GM12878 (cell line): Measurements from ENCODE around the gene DIP2C. TPM values are rescaled to one million over a fixed set of nuclear protein-coding genes. Genes with fewer than 3 reads are reported as not detected.

Experiments used
- ATAC-seq: fragments of 200-7000 bp; cut with Tn5 transposase; 3 replicates; pipeline ENCODE4 v1.9.1; 2020; ENCODE audit warnings: mild to moderate bottlenecking, moderate library complexity
- BruUV-seq: library from RNA; stranded (reverse); fragments of 400-500 nt; replicated peaks from 2 replicates; lab custom pipeline; 2021; lab: Mats Ljungman, UMichigan
- CTCF ChIA-PET: fragments of 300-600 bp; sonication (Branson Sonifier 250); formaldehyde crosslinking; extraction: SDS; loops from one replicate; lab custom pipeline; 2021; ENCODE audit warnings: inconsistent platforms; lab: Yijun Ruan, JAX
- POLR2A ChIA-PET: fragments of 350-600 bp; formaldehyde crosslinking; extraction: SDS; loops from one replicate; lab custom pipeline; 2021; ENCODE audit warnings: inconsistent platforms; lab: Charles Lee
- RAD21 ChIA-PET: fragments of 300-600 bp; sonication (Branson Sonifier 250); formaldehyde crosslinking; loops from one replicate; lab custom pipeline; 2023; ENCODE audit warnings: antibody characterized with exemption; ENCODE audit not compliant: unreplicated experiment; lab: Charles Lee
- SMC1A ChIA-PET: fragments of 300-600 bp; sonication (Branson Sonifier 250); formaldehyde crosslinking; loops from one replicate; lab custom pipeline; 2023; ENCODE audit not compliant: unreplicated experiment, uncharacterized antibody; lab: Charles Lee
- DNase-seq: peaks from one replicate; pipeline ENCODE4 v3.0.0-alpha.2; 2011; ENCODE audit warnings: low read depth, low spot score
- FAIRE-seq: peaks from 3 replicates; lab custom pipeline; 2011; peaks lifted over from hg19 to GRCh38; lab: Jason Lieb, UNC
- H2AFZ ChIP-seq: 2 replicates; pipeline ENCODE4 v1.6.0; 2011; ENCODE audit warnings: low read depth, low read length, control low read depth; ENCODE audit not compliant: control insufficient read depth
- H3K27ac ChIP-seq: 2 replicates; pipeline ENCODE4 v1.5.1; 2011; ENCODE audit warnings: control low read depth; ENCODE audit not compliant: control insufficient read depth, insufficient read depth
- H3K27me3 ChIP-seq, 2 experiments: replicated peaks in 1 of 2; 2 replicates each; pipeline versions ENCODE4 v1.6.0 to v1.6.1; 2011; ENCODE audit warnings: low read length in 1 of 2; ENCODE audit not compliant: control insufficient read depth in 2 of 2, insufficient read depth in 2 of 2
- H3K36me3 ChIP-seq, 2 experiments: 2 replicates each; pipeline ENCODE4 v1.5.1; 2011; ENCODE audit warnings: low read length in 1 of 2; ENCODE audit not compliant: control insufficient read depth in 2 of 2, insufficient read depth in 2 of 2
- H3K4me1 ChIP-seq: 2 replicates; pipeline ENCODE4 v1.6.1; 2011; ENCODE audit warnings: mild to moderate bottlenecking, low read length, moderate library complexity, mixed read lengths; ENCODE audit not compliant: control insufficient read depth, insufficient read depth
- H3K4me2 ChIP-seq: 2 replicates; pipeline ENCODE4 v1.6.0; 2011; ENCODE audit warnings: control low read depth; ENCODE audit not compliant: control insufficient read depth, insufficient read depth
- H3K4me3 ChIP-seq: fragments of 200-600 bp; sonication (generic); 2 replicates; pipeline ENCODE4 v1.5.1; 2016
- H3K79me2 ChIP-seq: 2 replicates; pipeline ENCODE4 v1.6.0; 2011; ENCODE audit warnings: low read length; ENCODE audit not compliant: control insufficient read depth, insufficient read depth
- H3K9ac ChIP-seq: 2 replicates; pipeline ENCODE4 v1.8.0; 2011; ENCODE audit warnings: low read length, control low read depth, mixed read lengths; ENCODE audit not compliant: control insufficient read depth, insufficient read depth
- H3K9me3 ChIP-seq: replicated peaks from 3 replicates; pipeline ENCODE4 v1.5.1; 2011; ENCODE audit warnings: mild to moderate bottlenecking, low read length; ENCODE audit not compliant: control insufficient read depth, insufficient read depth
- H4K20me1 ChIP-seq: 2 replicates; pipeline ENCODE4 v1.6.0; 2011; ENCODE audit not compliant: control insufficient read depth, insufficient read depth
- ATF2 ChIP-seq: IDR thresholded peaks from 2 replicates; pipeline ENCODE4 v1.6.1; 2012; ENCODE audit warnings: low read length, inconsistent platforms
- FOXM1 ChIP-seq: IDR thresholded peaks from 2 replicates; pipeline ENCODE4 v1.6.1; 2012; ENCODE audit warnings: low read depth, mild to moderate bottlenecking, inconsistent platforms, low read length, moderate library complexity
- GABPA ChIP-seq: IDR thresholded peaks from 2 replicates; pipeline ENCODE4 v1.6.1; 2014; ENCODE audit warnings: antibody characterized with exemption, low read depth, mild to moderate bottlenecking, inconsistent platforms
- HDAC6 ChIP-seq: fragments of 200-600 bp; sonication (generic); IDR thresholded peaks from one replicate; pipeline ENCODE4 v1.8.0; 2017; ENCODE audit warnings: antibody characterized with exemption; ENCODE audit not compliant: unreplicated experiment
- KDM1A ChIP-seq: fragments of 200-600 bp; sonication (generic); IDR thresholded peaks from 2 replicates; pipeline ENCODE4 v1.6.1; 2016; ENCODE audit warnings: borderline replicate concordance
- MYB ChIP-seq: fragments of 150-350 bp; IDR thresholded peaks from 2 replicates; pipeline ENCODE4 v1.6.1; 2014; ENCODE audit warnings: mild to moderate bottlenecking, low read depth, low read length, borderline replicate concordance
- SUZ12 ChIP-seq: fragments of 200-600 bp; sonication (generic); IDR thresholded peaks from one replicate; pipeline ENCODE4 v1.6.1; 2018; ENCODE audit warnings: antibody characterized with exemption, mild to moderate bottlenecking; ENCODE audit not compliant: unreplicated experiment
- TCF3 ChIP-seq: IDR thresholded peaks from 2 replicates; pipeline ENCODE4 v1.6.1; 2012; ENCODE audit warnings: low read depth, mild to moderate bottlenecking, low read length, borderline replicate concordance; ENCODE audit not compliant: insufficient read depth
- WGBS: methylation state at CpG from one replicate; pipeline ENCODE4 v1.1.6; 2016; ENCODE audit warnings: low lambda C conversion rate; ENCODE audit not compliant: insufficient replicate concordance, insufficient coverage; ENCODE audit errors: missing lambda C conversion rate; 5-methylcytosine and 5-hydroxymethylcytosine counted together
- in situ Hi-C: fragments of 300-500 bp; cut with MboI; formaldehyde crosslinking; loops from 9 replicates; pipeline ENCODE4 v1.14.3; 2018; ENCODE audit warnings: mixed read lengths
- intact Hi-C: fragments of 100-400 bp; cut with micrococcal nuclease; formaldehyde crosslinking; loops from one replicate; pipeline ENCODE4 v1.14.2; 2022; ENCODE audit not compliant: unreplicated experiment
- polyA plus RNA-seq, 11 experiments: library from polyadenylated mRNA; depleted of rRNA in 4 of 11; unstranded in 6 of 11; stranded (reverse) in 5 of 11; fragments of >200 nt; fragmentation: Nextera tagmentation in 4 of 11; fragmentation: Illumina TruSeq in 1 of 11; extraction: Ambion mirVana in 4 of 11; extraction: Trizol in 1 of 11; gene quantifications; 1 replicate in 1 of 11; 2 replicates in 10 of 11; pipeline versions ENCODE4 v1.2.1 to v1.2.3, GENCODE V29; 2011 to 2016; ENCODE audit warnings: inconsistent platforms in 2 of 11, missing spikeins in 2 of 11, low read depth in 1 of 11
- total RNA-seq, 4 experiments: library from RNA; depleted of rRNA in 3 of 4; stranded (reverse); fragments of >200 nt in 3 of 4; fragmentation: Illumina TruSeq in 1 of 4; extraction: Trizol in 1 of 4; gene quantifications; 2 replicates each; pipeline versions ENCODE4 v1.2.1 to v1.2.3, GENCODE V29; 2013 to 2021
- TF ChIP-seq, protein P1 (sequence below): fragments of 450-650 bp; IDR thresholded peaks from 2 replicates; pipeline ENCODE4 v1.6.1; 2017; ENCODE audit warnings: mild to moderate bottlenecking

The DIP2C gene
- total and polyA plus RNA-seq, 10 of the 15 experiments (the other 5 are each of a cell fraction or from before 2014, with no cell fraction given), result 0.01 to 0.10 (median 0.06) TPM

DNA sequence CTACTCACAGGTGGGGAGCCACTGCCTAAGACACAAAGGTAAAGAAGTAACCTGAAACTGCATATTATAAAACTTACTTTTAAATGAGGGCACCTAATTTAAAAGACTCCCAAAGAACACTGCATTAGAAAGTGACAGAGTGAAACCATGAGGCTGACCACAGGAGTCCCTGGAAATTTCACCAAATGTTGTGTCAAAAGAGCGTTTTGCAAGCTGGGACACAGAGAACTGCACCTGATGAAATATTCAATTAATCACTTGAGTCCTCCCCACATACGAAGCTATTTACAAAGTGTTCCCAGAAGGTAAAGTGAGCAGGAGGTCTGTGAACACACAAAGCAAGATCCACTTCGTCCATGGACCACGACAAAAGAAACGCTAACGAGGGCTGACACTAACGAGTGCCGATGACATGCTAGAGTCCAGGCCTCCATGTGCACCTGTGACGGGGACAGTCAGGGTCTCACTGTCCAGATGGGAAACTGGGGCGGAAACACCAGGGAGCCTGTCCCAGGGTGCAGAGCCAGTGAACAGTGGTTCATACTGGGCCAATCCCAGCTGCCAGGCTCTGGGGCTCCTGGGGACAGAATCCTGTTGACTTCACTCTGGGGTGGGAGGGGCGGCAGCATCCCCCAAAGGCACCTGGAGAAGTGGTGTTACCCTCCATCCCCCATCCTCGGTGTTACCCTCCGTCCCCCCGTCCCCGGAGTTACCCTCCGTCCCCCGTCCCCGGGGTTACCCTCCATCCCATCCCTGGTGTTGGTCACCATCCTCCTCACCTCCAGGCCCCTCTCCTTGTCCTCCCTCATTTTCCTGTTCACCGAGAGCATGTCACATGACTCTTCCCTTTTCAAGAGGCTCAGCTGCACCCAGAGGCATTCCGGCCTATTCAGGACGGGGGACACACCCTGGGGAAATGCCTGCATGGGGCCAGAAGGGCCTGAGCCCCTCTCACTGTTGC is 63.4 kb downstream of the DIP2C start (continued):
- TF ChIP-seq ATF2, result no peak
- no peak for TF ChIP-seq SUZ12
- TF ChIP-seq FOXM1, result no peak

GRCh38 chr10:625333-625696 is 64.2 kb downstream of the DIP2C start:
- H3K36me3 ChIP-seq, result no peaks in the 10 kb centered on the region
- H3K9ac ChIP-seq, result no peak overlapping the region
- DNase-seq (no peak), ATAC-seq (no peak), FAIRE-seq (no peak)
- ChIA-PET SMC1A (no interaction called here), POLR2A (no interaction called here), RAD21 (no interaction called here), CTCF (no interaction called here)
- in situ Hi-C loops, result no loop called here
- H3K27ac ChIP-seq, result no peak overlapping the region
- peaks cover 0 to 2% of the 10 kb centered on the region in 2 experiments; a peak in 3 of 4 replicates for H3K27me3 ChIP-seq
- no peak overlapping the region for H3K4me2 ChIP-seq
- no peaks in the 10 kb centered on the region for H3K4me1 ChIP-seq
- no peak overlapping the region for H3K4me3 ChIP-seq
- no peaks in the 10 kb centered on the region for H3K79me2 ChIP-seq
- no peaks in the 10 kb centered on the region for H4K20me1 ChIP-seq
- BruUV-seq, result no TSS peak
- 66% methylated on average over 17 of the region's 17 CpGs for WGBS
- H3K9me3 ChIP-seq, result no peaks in the 10 kb centered on the region; the same call in 2 of the 3 replicates
- intact Hi-C loops, result no loop called here
- no peak overlapping the region for H2AFZ ChIP-seq
- TF ChIP-seq, protein P1, sequence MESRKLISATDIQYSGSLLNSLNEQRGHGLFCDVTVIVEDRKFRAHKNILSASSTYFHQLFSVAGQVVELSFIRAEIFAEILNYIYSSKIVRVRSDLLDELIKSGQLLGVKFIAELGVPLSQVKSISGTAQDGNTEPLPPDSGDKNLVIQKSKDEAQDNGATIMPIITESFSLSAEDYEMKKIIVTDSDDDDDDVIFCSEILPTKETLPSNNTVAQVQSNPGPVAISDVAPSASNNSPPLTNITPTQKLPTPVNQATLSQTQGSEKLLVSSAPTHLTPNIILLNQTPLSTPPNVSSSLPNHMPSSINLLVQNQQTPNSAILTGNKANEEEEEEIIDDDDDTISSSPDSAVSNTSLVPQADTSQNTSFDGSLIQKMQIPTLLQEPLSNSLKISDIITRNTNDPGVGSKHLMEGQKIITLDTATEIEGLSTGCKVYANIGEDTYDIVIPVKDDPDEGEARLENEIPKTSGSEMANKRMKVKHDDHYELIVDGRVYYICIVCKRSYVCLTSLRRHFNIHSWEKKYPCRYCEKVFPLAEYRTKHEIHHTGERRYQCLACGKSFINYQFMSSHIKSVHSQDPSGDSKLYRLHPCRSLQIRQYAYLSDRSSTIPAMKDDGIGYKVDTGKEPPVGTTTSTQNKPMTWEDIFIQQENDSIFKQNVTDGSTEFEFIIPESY, result no peak
- no peak for TF ChIP-seq KDM1A
- no peak for TF ChIP-seq MYB
- TF ChIP-seq HDAC6, result no peak
- no peak for TF ChIP-seq GABPA
- no peak for TF ChIP-seq TCF3
